Calu3 (cell line): ENCODE data around the gene LYPD6B. TPM values are rescaled to one million over a fixed set of nuclear protein-coding genes. Genes with fewer than 3 reads are reported as not detected.

Experiments
- BruUV-seq: library from RNA; stranded (reverse); fragments of 400-500 nt; replicated peaks from 2 replicates; lab custom pipeline; 2021; lab: Mats Ljungman, UMichigan
- CTCF ChIA-PET: fragments of 300-600 bp; sonication (Branson Sonifier 250); formaldehyde crosslinking; loops from one replicate; lab custom pipeline; 2022; ENCODE audit warnings: antibody characterized with exemption; lab: Charles Lee
- DNase-seq: peaks from one replicate; pipeline ENCODE4 v3.0.0; 2022
- H3K27ac Mint-ChIP-seq: one replicate; pipeline ENCODE4 v1.8.0; 2022; ENCODE audit warnings: mixed read lengths; ENCODE audit not compliant: unreplicated experiment
- H3K27me3 Mint-ChIP-seq: one replicate; pipeline ENCODE4 v1.8.0; 2022; ENCODE audit warnings: mixed read lengths; ENCODE audit not compliant: unreplicated experiment
- H3K36me3 Mint-ChIP-seq: one replicate; pipeline ENCODE4 v1.8.0; 2022; ENCODE audit warnings: mild to moderate bottlenecking, moderate library complexity, mixed read lengths; ENCODE audit not compliant: insufficient read depth, unreplicated experiment
- H3K4me1 Mint-ChIP-seq: one replicate; pipeline ENCODE4 v1.8.0; 2022; ENCODE audit warnings: mild to moderate bottlenecking, low read depth, mixed read lengths; ENCODE audit not compliant: unreplicated experiment
- H3K4me3 Mint-ChIP-seq: one replicate; pipeline ENCODE4 v1.8.0; 2022; ENCODE audit warnings: mild to moderate bottlenecking, low read depth, moderate library complexity, mixed read lengths; ENCODE audit not compliant: unreplicated experiment
- H3K9me3 Mint-ChIP-seq: one replicate; pipeline ENCODE4 v1.8.0; 2022; ENCODE audit warnings: low read depth, mixed read lengths; ENCODE audit not compliant: unreplicated experiment
- intact Hi-C: fragments of 100-400 bp; cut with micrococcal nuclease; formaldehyde crosslinking; loops from one replicate; pipeline ENCODE4 v1.10.0; 2022; ENCODE audit not compliant: unreplicated experiment
- total RNA-seq: library from RNA; stranded (reverse); gene quantifications from 2 replicates; pipeline ENCODE4 v1.2.3, GENCODE V29; 2022
- TF ChIP-seq, protein P1 (sequence below): fragments of 200-600 bp; IDR thresholded peaks from one replicate; pipeline ENCODE4 v1.8.0; 2022; ENCODE audit warnings: antibody characterized with exemption; ENCODE audit not compliant: unreplicated experiment

The LYPD6B gene
- total RNA-seq, 1 experiment from 2014 or later: 0.87 TPM

DNA sequence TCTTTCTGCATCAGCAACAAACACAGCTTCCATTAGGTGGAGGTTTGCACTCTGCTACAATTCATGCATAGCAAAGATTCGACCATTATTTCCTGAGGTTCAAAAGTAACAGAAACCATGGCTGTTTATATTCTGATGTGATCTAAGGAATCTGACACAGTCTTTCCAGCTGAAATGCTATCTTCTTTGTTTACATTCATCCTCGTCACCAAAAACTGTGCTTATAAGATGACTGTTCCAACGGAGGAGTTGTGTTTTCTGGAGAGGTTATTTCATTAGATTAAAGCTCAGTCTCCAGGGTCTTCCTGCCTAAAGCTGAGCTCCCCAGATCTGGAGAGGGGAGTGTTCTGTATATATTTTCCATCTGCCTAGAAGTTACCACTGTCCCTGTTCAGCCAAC is 45.1 kb upstream of the LYPD6B start:
- TF ChIP-seq, protein P1, sequence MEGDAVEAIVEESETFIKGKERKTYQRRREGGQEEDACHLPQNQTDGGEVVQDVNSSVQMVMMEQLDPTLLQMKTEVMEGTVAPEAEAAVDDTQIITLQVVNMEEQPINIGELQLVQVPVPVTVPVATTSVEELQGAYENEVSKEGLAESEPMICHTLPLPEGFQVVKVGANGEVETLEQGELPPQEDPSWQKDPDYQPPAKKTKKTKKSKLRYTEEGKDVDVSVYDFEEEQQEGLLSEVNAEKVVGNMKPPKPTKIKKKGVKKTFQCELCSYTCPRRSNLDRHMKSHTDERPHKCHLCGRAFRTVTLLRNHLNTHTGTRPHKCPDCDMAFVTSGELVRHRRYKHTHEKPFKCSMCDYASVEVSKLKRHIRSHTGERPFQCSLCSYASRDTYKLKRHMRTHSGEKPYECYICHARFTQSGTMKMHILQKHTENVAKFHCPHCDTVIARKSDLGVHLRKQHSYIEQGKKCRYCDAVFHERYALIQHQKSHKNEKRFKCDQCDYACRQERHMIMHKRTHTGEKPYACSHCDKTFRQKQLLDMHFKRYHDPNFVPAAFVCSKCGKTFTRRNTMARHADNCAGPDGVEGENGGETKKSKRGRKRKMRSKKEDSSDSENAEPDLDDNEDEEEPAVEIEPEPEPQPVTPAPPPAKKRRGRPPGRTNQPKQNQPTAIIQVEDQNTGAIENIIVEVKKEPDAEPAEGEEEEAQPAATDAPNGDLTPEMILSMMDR: no peak
- CTCF ChIA-PET: interaction anchor here (1.0 to 1.4 kb wide), 2 partner anchors 66 to 440 kb away, joined by 3 to 4 read pairs; no protein-coding TSS in a partner anchor
- no peaks in the 10 kb centered on the region for H3K36me3 Mint-ChIP-seq
- H3K9me3 Mint-ChIP-seq: no peaks in the 10 kb centered on the region
- H3K4me3 Mint-ChIP-seq: no peak overlapping the region
- peaks cover 10% of the 10 kb centered on the region for H3K4me1 Mint-ChIP-seq
- no peak overlapping the region for H3K27ac Mint-ChIP-seq
- intact Hi-C loops: loop anchor here (10.0 kb wide), 1 partner anchor 349 kb away; the partner anchor contains the start of gene EPC2
- H3K27me3 Mint-ChIP-seq: peaks cover 27% of the 10 kb centered on the region
- no peak for DNase-seq
- no TSS peak for BruUV-seq

DNA sequence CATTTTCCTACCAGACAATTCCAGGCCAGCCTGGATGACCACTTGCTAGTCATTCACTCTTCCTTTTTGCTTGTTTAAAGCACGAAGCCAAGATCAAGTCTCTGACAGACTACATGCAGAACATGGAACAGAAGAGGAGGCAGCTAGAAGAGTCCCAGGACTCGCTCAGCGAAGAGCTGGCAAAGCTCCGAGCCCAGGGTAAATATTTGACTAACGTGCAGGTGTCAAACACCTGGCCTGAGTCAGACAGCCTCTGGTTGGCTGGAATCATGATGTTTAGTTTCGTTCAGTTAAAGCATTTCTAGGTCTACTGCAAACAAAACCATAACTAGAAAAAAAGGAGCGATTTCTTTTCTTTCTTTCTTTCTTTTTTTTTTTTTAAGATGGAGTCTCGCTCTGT is 44.2 kb upstream of the LYPD6B start:
- Mint-ChIP-seq H3K4me1 (peaks cover 10% of the 10 kb centered on the region), H3K27ac (no peak overlapping the region), H3K4me3 (no peak overlapping the region), H3K27me3 (peaks cover 37% of the 10 kb centered on the region), H3K9me3 (no peaks in the 10 kb centered on the region), H3K36me3 (no peaks in the 10 kb centered on the region)
- no TSS peak for BruUV-seq
- DNase-seq: peak; percentile 53
- TF ChIP-seq, protein P1: no peak
- intact Hi-C loops: loop anchor here (10.0 kb wide), 1 partner anchor 350 kb away; the partner anchor contains the start of gene EPC2
- CTCF ChIA-PET: interaction anchor here (0.7 to 1.0 kb wide), 3 partner anchors 441 to 1005 kb away, joined by 3 read pairs; no protein-coding TSS in a partner anchor

DNA sequence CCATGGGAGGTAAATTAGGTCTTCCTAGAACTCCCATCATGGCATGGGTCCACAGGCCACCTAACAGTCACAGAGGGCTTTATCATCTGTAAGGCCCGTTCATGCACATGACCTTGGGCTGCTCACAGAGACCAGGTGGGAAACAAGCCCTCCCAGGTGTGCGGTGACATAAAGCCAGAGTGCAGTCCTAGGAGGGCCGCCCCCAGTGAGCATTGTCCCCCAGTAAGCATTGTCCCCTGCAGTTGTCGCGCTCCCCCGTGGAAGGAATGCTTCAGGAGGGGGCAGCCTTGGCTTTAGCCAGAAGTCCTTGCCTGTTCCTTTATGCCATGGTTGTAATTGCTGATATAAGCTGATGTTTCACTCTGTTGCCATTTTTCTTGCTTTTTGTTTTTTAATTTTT is 41.7 kb upstream of the LYPD6B start:
- BruUV-seq: no TSS peak
- no peaks in the 10 kb centered on the region for H3K36me3 Mint-ChIP-seq
- TF ChIP-seq, protein P1: no peak
- peaks cover 10% of the 10 kb centered on the region for H3K4me1 Mint-ChIP-seq
- no peak for DNase-seq
- H3K27ac Mint-ChIP-seq: no peak overlapping the region
- H3K9me3 Mint-ChIP-seq: no peaks in the 10 kb centered on the region
- H3K27me3 Mint-ChIP-seq: peaks cover 61% of the 10 kb centered on the region
- H3K4me3 Mint-ChIP-seq: no peak overlapping the region
- intact Hi-C loops: loop anchor here (10.0 kb wide), 1 partner anchor 352 kb away; the partner anchor contains the start of gene EPC2
- CTCF ChIA-PET: no interaction called here

DNA sequence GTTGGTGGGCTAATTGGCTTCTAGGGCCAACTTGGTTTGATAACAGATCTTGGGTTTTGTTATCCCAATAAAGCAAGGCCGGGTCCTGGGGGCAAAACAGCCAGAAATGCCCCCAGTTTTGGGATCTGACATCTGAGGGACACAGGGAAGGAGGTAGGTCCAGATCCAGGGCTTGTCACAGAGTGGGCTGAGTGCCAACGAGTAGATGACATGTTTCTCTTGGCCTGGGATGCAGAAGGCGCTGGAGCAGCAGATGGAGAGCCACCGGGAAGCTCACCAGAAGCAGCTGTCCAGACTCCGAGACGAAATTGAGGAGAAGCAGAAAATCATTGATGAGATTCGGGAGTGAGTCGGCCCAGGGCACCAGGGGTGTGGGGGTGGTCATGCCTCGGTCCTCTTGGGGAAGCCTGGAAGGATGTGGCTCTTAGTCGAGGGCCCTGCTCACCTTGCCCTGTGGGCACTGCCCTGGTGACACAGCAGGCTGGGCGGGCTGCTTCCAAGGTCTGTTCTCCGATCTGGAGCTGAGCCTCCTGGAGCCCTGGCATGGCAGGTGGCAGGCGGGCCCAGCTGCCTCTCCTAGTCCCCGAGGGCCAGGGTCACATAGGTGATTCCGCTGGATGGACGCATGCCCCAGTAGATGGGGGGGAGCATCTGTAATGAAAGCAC is 40.2 kb upstream of the LYPD6B start:
- TF ChIP-seq, protein P1: no peak
- intact Hi-C loops: loop anchor here (10.0 kb wide), 1 partner anchor 353 kb away; the partner anchor contains the start of gene EPC2
- no peak for DNase-seq
- H3K27ac Mint-ChIP-seq: no peak overlapping the region
- H3K4me1 Mint-ChIP-seq: peaks cover 10% of the 10 kb centered on the region
- H3K36me3 Mint-ChIP-seq: no peaks in the 10 kb centered on the region
- peaks cover 73% of the 10 kb centered on the region for H3K27me3 Mint-ChIP-seq
- no peak overlapping the region for H3K4me3 Mint-ChIP-seq
- BruUV-seq: no TSS peak
- H3K9me3 Mint-ChIP-seq: no peaks in the 10 kb centered on the region
- CTCF ChIA-PET: interaction anchor here (0.7 kb wide), 1 partner anchor 475 kb away, joined by 3 read pairs; no protein-coding TSS in a partner anchor
